IPS-18c (cell line): Measurements from ENCODE around the gene IDH2.
"Not testable (repeated sequence)": the region's sequence is repeated elsewhere in the genome, so short reads cannot be mapped to it uniquely, and the experiment has no call there.

Experiments
- H3K4me3 ChIP-seq: 2 replicates; pipeline ENCODE4 v1.7.0; 2013; ENCODE audit warnings: low read depth, mild to moderate bottlenecking, low read length, moderate library complexity; ENCODE audit not compliant: insufficient read depth
- H3K9me3 ChIP-seq: one replicate; pipeline ENCODE4 v1.6.1; 2013; ENCODE audit warnings: mild to moderate bottlenecking, low read length, moderate library complexity; ENCODE audit not compliant: control insufficient read depth, insufficient read depth

The IDH2 gene

DNA sequence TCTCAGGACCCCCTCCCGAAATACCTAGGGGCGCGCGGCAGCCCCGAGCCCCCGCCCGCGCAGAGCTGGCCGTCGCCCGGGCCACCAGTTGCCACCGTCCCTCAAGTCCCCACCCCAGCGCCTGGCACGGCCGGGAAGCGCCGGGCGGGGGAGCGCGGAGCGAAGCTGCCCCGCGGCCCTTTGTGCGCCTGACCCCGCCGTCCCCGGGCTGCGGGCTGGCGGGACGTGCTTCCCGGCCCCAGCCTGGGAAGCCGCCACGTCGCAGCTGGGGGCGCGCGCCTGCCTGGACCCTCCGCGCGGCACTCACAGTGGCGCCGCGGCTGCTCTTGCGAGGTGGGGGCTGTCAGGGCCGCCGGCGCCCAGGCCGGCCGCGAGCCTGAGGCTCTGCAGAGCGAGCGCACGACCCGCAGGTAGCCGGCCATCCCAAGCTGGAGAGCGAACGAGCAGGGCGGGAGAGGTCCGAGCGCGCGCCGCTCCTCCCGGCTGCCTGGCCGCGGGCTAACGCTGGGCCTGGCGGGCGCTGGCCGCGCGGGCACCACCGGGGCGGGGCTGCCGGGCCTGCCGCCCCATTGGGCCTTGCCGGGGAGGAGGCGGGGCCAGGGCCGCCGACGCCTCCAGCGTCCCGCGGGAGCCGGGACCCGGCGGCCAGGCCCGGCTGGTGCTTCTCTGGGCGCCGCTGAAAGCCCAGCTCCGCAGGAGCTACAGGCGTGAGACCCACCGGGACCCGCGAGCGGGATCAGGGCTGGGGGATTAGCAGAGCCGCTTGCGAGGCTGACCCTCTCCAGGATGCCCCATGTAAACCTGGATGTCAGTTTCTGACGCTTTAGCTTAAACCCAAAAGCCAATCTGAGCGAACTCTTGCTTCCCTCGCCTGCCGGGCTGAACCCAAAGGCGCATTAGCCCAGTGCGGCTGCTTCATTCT lies at the start of gene IDH2:
Gene IDH2, minus strand, starts transcription at position 500 of the 922 bp plus-strand sequence. Its CDS starts 78 bp downstream, at position 422.
- peaks cover 3% of the 10 kb centered on the region for H3K9me3 ChIP-seq
- peak within 1 kb of the TSS; percentile 89 for H3K4me3 ChIP-seq

DNA sequence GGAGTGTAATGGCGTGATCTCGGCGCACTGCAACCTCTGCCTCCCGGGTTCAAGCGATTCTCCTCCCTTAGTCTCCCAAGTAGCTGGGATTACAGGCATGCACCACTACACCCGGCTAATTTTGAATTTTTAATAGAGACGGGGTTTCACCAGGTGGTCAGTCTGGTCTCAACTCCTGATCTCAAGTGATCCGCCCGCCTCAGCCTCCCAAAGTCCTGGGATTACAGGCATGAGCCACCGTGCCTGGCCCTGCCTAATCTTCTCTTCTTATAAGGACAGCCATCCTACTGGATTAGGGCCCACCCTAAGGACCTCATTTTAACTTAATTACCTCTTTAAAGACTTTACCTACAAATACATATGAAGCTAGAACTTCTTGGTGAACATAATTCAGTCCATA lies 48.3 kb upstream of the IDH2 start:
- H3K9me3 ChIP-seq, H3K4me3 ChIP-seq: not testable (repeated sequence)

DNA sequence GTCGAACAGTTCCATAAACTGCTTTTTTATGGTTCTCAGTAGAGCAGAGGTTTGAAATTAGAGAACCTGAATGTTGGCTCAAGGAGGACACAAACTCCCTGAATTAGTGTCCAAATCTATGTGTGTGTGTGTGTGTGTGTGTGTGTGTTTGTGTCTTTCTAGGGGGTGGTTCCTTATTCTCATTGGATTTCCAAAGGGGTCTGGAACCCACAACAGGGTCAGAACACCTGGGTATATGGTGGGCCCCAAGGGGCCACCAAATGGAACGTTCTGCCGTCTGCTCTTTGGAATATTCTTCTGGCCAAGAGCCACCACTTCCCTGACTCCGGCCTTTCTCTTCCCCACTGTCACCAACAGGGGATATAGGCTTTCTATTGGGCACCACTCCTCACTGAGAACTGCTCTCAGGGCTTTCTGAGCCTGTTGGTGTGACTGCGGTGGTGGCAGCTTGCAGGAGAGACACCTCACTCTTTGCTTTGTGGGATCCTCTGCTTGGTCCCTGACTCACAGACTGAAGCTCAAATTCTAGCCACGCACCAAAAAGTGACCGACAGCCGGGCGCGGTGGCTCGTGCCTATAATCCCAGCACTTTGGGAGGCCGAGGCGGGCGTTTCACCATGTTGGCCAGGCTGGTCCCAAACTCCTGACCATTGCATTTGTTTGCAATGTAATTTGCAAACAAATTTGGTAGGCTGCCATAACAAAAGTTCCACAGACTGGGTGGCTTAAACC lies 47.5 kb upstream of the IDH2 start:
- Histone ChIP-seq H3K9me3 (no peaks in the 10 kb centered on the region), H3K4me3 (no peak overlapping the region)

DNA sequence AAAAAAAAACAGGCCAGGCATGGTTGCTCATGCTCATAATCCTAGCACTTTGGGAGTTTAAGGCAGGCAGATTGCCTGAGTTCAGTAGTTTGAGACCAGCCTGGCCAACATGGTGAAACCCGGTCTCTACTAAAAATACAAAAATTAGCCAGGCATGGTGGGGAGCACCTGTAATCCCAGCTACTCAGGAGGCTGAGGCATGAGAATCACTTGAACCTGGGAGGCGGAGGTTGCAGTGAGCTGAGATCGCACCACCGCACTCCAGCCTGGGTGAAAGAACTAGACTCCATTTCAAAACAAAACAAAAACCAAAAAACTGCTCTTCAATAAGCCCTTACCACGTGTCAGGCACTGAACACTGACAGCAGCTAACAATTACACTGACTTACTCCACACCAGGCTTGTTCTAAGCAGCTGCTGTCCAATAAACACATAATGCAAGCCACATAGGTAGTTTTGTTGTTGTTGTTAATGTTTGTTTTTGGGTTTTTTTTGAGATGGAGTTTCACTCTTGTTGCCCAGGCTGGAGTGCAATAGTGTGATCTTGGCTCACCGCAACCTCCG lies 44.0 kb upstream of the IDH2 start:
- H3K4me3 ChIP-seq, H3K9me3 ChIP-seq: not testable (repeated sequence)

DNA sequence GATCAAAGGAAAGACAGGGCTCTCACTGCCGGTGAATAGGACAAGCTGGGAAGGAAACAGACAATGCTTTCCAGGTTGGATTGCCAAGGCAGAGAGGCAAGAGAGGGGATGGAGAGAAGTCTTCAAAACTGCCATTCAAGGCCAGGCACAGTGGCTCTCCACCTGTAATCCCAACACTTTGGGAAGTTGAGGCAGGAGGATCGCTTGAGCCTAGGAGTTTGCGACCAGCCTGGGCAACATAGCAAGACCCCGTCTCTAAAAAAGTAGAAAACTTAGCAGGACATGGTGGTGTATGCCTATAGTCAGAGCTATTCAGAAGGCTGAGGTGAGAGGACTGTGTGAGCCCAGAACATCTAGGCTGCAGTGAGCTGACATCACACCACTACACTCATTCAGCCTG lies 43.5 kb upstream of the IDH2 start:
- no peaks in the 10 kb centered on the region for H3K9me3 ChIP-seq

DNA sequence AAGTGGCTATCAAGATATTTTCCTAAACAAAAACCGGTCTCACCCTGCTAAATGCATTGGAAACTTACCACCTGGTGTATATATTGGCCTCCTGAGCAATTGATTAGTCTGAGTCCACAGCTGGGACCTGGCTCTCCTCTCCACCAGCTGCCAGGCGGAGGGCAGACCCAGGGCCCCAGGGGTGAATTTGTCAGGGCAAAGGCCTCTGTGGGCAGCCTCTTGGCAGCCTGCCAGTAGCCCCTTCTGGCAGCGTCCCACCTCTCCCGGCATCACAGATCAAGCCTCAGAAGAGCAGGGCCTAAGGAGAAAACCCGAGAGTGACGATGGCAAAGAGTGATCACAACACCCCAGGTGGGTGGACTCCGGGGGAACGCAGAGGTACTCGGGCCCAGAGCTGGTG lies 43.0 kb upstream of the IDH2 start:
- Histone ChIP-seq H3K4me3 (no peak overlapping the region), H3K9me3 (no peaks in the 10 kb centered on the region)

More for the DNA sequence above, 43.5 kb upstream of the IDH2 start:
- no peak overlapping the region for H3K4me3 ChIP-seq

DNA sequence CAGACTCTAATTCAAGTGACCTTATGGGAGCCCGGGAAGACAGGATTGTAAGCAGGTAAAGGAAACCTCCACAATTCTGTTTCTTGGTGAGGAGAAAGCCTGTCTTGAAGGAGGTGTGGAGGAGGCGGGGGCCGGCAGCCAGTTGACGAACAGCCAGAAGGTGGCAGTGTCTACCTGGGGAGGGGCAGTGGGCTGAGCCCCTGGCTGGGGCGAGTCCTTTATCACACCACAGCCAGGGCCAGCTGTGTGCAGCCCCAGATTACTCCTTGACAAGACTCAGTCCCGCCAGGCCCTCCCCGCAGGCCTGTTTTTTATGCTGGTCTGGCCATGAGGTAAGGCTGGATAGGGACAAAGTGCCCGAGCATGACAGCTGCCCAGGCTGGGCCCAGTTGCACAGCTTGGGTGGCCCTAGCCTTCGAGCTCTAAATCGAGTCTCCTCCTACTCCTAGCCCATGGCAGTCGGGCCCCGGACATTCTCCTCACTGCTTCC lies 40.9 kb upstream of the IDH2 start:
- Histone ChIP-seq H3K4me3 (no peak overlapping the region), H3K9me3 (no peaks in the 10 kb centered on the region)

DNA sequence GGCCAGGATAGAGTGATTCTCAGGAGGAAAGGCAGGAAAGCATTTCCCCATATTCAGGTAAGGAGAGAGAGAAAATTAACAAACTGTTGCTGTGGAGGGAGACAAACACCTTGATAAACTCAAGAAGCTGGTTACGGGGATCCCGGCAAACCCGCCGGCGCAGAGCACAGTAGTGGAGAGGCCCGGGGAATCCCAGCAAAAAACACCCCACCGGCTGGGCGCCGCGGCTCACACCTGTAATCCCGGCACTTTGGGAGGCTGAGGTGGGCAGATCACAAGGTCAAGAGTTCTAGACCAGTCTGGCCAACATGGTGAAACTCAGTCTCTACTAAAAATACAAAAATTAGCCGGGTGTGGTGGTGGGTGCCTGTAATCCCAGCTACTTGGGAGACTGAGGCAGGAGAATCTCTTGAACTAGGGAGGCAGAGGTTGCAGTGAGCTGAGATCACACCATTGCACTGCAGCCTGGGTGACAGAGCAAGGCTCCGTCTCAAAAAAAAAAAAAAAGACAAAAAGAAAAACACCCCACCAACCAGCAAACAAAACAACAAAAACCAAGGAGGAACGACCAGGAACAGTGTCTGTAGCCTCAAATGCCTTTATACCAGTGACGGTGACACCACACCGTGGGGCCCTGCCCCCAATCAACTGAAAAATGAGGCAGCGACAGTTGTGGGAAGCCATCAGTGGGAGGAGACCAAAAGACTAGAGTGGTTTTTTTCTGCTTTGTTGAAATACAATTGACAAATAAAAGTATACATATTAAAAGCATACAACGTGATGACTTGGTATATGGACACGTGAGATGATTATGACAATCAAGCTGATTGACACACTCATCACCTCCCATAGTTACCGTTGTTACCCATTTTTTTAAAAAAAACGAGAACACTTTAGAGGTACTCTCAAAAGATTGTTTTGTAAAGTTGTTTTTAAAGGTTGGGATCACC lies 40.2 kb upstream of the IDH2 start:
- Histone ChIP-seq H3K4me3 (no peak overlapping the region), H3K9me3 (no peaks in the 10 kb centered on the region)

DNA sequence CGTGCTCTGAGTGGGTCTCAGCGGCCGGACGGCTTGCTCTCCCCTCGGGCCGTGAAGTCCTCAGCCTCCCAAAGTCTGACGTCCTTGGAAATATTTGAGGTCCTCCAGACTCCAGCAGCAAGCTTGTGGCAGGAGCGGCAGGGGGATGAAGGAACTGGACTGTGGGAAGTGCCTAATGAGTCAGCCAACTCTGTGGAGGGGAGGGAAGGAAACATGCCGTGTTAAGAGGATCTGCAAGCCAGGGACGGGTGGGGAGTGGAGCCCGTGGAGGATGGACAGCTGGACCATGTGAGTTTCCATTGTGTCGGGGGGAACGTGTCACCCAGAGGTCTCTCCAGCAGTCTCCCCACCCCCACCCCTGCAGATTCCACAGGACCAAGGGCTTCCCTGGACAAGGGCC lies 39.4 kb upstream of the IDH2 start:
- H3K4me3 ChIP-seq: no peak overlapping the region
- no peaks in the 10 kb centered on the region for H3K9me3 ChIP-seq

DNA sequence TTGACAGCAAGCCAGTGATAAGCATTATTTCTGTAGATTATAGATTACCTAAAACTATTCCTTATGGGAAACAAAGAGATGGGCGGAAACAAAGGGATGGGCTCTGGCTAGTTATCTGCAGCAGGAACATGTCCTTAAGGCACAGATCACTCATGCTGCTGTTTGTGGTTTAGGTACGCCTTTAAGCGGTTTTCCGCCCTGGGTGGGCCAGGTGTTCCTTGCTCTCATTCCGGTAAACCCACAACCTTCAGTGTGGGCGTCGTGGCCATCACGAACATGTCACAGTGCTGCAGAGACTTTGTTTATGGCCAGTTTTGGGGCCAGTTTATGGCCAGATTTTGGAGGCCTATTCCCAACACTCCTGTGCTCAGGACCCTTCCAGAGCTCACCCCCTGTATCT lies 37.3 kb upstream of the IDH2 start:
- H3K4me3 ChIP-seq, H3K9me3 ChIP-seq: not testable (repeated sequence)

DNA sequence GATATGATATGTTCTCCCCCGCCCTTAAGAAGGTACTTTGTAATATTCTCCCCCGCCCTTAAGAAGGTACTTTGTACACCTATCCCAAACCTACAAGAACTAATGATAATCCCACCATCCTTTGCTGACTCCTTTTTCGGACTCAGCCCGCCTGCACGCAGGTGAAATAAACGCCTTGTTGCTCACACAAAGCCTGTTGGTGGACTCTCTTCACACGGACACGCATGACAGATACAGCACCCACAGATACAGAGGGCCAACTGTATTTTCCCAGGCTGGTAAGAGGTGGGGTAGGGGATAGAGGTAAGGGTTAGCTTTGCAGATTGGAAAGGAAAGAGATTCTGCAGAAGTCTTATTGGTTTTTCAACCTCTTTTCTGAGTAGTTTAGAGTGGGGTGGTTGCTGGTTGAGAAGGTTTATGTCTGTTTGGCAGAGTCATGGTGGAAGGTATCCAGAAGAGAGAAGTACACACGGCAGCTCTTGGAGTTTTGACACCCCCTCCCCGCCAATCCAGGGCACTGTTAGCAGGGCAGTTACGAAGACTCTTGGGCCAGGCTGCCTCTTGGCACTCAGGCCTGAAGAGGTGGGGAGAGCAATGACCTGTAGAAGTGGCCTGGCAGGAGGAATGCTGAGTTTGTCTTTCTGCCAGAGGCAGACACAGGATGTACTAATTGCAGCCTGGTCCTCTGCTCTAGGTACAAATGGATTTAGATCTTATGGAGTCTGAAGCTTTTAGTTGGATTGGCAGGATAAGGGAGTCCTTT lies 36.0 kb upstream of the IDH2 start:
- Histone ChIP-seq H3K4me3 (no peak overlapping the region), H3K9me3 (no peaks in the 10 kb centered on the region)

DNA sequence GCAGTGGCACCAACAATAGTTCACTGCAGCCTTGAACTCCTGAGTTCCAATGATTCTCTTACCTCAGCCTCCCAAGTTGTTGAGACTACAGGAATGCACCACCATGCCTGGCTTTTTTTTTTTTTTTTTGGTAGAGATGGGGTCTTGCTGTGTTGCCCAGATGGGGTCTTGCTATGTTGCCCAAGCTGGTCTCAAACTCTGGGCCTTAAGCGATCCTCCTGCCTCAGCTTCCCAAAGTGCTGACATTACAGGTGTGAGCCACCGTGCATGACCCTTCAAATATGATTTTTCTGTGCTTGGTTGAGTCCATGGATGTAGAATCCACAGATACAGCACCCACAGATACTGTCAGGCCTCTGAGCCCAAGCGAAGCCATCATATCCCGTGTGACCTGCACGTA lies 30.2 kb upstream of the IDH2 start:
- no peak overlapping the region for H3K4me3 ChIP-seq
- no peaks in the 10 kb centered on the region for H3K9me3 ChIP-seq

DNA sequence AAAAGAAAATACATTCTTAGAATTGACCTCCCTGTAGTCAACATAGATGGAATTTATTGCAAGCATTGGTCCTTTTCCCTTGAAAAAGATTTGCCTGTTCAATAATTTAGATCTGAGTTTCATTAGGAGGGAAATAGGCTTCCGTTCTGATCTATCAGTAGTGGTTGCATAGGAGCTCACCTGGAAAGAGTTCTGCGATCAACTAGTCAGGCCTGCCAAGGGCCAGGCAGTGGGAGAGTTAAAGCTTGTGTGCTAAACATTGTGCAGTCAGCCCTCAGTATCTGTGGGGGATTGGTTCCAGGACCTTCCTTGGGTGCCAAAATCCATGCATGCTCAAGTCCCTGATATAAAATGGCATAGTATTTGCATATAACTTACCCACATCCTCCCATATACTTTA lies 29.6 kb upstream of the IDH2 start:
- Histone ChIP-seq H3K9me3 (no peaks in the 10 kb centered on the region), H3K4me3 (no peak overlapping the region)

DNA sequence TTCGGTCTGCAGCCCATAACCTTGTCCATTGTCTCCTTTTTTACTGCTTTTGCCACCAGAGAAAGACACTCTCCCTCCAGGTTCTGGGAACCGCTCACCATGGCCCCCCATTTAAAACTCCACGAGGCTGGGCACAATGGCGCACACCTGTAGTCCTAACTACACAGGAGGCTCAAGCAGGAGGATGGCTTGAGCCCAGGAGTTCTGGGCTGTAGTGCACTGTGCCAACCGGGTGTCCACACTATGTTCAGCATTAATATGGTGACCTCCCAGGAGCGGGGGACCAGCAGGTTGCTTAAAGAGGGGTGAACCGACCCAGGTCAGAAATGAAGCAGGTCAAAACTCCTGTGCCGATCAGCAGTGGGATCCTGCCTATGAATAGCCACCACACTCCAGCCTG lies 28.0 kb upstream of the IDH2 start:
- Histone ChIP-seq H3K9me3 (no peaks in the 10 kb centered on the region), H3K4me3 (no peak overlapping the region)

DNA sequence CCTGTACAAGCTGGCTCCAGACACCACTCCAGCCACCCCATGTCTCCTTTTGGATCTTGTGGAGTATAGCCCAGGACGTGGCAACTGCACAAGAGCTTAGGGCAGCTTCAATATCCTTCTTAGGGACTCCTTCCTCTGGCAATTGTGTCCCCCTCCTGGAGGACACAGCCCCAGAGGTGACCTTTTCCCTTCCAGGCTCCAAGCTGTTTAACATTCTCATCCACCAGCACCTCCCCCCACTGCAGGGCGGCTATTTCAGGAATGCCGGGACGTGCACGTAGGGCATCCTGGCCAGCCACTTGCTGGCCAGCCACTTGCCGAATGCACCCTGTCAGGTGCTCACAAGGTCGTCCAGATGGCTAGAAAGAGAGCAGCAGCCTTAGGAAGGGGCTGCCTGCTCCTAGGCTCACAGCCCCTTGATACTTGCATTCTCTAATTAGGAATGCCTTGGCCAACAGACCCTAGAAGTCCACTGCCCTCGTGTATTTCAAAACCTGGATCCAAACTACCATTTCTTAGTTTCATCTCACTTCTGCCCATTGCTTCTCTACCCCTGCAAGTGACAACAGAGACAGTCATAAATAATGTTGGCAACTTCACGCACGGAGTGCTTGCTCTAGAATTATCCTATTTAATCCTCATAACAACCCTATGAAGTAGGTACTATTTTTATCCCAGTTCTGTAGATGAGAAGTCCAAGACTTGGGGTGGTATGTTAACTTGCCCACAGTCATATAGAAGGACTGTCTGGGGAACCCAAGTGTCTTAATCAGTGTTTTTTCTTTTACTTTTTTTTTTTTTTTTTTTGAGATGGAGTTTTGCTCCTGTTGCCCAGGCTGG lies 24.5 kb upstream of the IDH2 start:
- no peaks in the 10 kb centered on the region for H3K9me3 ChIP-seq
- H3K4me3 ChIP-seq: no peak overlapping the region
